GM12872 (cell line): ENCODE measurements around the gene GRM4.

Experiments
- CTCF ChIP-seq: IDR thresholded peaks from 3 replicates; pipeline ENCODE4 v1.5.1; 2011; ENCODE audit warnings: low read depth, mild to moderate bottlenecking, low read length, moderate library complexity; ENCODE audit not compliant: insufficient read depth

Gene GRM4

GRCh38 chr6:34049395-34050342 is 96.2 kb downstream of the GRM4 start:
- TF ChIP-seq CTCF, result no peak

- TF ChIP-seq CTCF, result no peak
Measured at GRCh38 chr6:34047913-34048867, 97.7 kb downstream of the GRM4 start.

- TF ChIP-seq CTCF, result no peak
Measured at GRCh38 chr6:34046617-34047016, 99.3 kb downstream of the GRM4 start.

GRCh38 chr6:34045771-34046170 is 100.1 kb downstream of the GRM4 start:
- no peak for TF ChIP-seq CTCF

GRCh38 chr6:34044945-34045595 is 100.8 kb downstream of the GRM4 start:
- TF ChIP-seq CTCF, result no peak

- TF ChIP-seq CTCF, result no peak
Measured at GRCh38 chr6:34043359-34043758, 102.5 kb downstream of the GRM4 start.
